GM21825 (cell line): ENCODE measurements around the gene SNX12.
"Not testable (repeated sequence)": the region's sequence is repeated elsewhere in the genome, so short reads cannot be mapped to it uniquely, and the experiment has no call there.

ENCODE experiments used
- ATAC-seq: cut with Tn5 transposase; IDR thresholded peaks from one replicate; pipeline ENCODE4 v1.9.1; 2021; ENCODE audit warnings: mild to moderate bottlenecking, moderate library complexity; ENCODE audit not compliant: unreplicated experiment

SNX12 gene

DNA sequence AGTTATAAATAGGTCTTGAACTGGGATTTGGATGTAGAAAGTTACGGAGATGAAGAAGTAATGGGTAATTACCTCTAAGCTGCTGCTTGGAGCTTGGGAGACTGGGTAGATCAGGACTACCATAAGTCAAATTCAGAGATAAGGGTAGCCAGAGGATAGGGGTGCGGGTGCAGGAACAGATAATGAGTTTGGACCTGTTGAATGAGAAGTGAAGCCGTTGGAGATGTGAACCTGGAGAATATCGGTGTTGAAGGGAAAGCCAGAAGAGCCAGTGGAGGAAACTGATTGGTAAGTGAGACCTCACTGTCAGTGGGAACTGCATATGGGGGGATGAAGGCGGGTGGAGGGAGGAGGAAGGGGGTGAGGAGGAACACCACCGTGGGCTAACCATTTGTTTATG, 26.9 kb upstream of the SNX12 start:
- ATAC-seq = no peak

DNA sequence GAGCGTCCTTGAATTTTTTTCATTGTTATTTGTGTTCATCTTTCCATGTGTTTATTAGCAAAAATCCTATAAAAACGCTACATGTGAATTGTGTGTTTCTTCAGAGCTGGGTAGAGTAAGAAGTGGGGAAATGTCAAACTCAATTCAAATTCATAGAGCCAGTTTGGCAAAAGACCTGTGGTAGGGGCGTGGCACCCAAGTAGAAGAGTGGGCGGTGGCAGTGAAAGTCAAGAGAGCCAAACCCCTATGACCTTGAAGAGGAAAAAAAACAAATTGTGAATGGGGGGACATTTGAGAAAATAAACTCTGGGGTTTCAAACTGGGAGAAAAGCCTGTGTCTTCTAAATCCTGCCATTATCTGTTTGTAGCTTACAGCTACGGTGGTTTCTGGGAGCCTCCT, 23.1 kb upstream of the SNX12 start:
- ATAC-seq = no peak

DNA sequence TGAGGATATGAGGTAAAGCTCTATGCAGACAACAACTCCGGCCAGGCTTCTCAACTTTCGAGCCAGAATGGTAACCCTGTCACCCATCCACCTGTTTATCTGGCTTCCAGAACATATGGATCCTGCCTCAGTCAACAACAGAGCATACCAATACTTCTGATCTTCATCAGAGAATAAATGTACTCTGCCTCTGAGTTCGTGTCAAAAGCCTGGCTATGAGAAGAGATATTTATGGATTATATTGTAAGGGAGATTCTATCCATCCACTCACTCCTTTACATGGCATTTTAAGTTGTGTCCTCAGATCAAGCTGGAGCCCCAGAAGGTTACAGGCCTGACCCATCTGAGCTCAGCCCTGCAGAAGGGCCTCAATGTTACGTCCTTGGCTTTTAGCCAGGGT, 17.8 kb upstream of the SNX12 start:
- ATAC-seq = no peak

DNA sequence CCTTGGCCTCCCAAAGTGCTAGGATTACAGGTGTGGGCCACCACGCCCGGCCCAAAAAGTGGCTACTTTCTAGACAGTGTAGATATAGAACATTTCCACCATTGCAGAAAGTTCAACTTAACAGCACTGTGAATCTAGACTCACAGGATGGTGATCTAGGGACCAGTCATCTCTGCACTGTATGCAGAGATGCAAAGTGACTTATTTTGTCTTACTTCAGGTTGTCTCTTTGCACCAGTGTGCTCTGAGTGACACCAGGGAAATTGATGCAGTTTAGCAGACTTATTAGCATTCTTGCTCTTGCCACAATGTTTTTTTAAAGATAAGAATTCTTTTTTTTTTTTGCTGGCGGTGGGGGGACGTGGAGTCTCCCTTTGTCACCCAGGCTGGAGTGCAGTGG, 14.7 kb upstream of the SNX12 start:
- ATAC-seq = no peak

DNA sequence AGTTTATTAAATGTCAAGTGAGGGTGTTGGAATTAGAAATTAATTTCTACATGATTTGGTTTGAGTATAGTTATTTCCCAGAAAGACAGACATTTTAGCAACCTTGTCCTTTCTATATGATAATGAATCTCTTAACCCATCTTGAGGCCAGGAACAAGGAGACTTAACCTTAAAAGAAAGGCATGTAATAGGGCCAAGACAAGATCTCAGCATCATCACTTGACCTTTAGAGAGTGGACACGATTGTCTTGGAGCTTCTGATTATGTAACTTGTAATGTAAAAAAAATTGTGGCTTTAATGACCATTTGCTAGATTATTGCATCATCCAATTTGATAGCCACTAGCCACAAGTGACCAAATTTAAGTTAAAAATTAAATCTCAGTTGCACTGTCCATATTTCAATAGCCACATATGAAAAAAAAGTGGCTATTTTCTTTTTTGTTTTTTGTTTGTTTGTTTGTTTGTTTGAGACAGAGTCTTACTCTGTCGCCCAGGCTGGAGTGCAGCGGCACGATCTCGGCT, 14.1 kb upstream of the SNX12 start:
- no peak for ATAC-seq

DNA sequence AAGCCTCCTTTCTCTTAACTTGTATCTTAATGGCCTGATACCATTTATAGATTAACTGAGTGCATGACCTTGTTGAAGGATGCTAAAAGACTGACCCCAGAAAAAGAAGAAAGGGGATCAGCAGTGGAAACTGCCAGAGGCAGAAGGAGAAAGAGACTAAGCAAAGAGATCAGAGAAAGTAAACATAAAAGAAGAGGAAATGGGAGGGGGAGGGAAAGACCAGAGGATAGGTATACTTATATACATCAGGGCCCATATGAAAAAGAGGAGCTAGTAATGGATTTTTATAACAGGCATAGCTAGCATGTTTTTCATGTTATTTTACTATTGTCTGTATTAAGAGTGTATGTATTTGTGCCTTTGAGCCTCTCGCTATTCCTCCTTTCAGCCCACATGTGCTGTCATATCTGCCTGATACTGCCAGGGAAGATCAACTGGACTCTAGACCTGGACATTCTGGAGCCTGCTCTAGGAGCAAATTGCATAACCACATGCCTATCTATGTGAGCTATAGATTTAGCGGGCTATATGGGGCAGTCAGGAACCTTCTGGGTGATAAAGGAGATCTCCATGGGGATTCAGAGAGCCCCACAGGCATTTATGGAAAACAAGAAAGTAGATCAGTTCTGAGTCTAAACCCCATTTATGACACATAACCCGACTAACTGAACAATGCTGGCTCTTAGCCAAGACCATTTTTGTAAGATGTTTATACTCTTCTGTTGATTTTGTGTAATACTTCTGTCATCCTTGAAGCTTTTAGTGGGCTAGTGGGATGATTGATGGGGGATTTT, 13.4 kb upstream of the SNX12 start:
- ATAC-seq = no peak

DNA sequence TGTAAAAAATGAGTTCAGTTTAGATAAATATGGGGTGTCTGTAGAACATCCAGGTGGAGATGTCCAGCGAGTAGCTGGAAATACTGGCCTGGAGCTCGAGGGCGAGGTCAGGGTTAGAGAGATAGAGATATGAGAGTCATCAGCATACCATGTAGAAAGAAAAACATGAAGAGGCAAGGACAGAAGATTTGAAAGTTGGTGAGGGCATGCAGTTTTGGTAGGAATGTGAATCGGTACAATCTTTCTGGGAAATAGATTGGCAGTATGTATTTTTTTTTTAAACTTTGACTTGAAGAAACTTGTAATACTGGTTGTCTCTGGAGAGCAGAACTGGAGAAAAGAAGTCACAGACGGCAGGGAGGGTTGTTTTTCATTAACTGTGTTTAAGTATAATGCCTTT, 2.4 kb upstream of the SNX12 start:
- ATAC-seq = no peak

DNA sequence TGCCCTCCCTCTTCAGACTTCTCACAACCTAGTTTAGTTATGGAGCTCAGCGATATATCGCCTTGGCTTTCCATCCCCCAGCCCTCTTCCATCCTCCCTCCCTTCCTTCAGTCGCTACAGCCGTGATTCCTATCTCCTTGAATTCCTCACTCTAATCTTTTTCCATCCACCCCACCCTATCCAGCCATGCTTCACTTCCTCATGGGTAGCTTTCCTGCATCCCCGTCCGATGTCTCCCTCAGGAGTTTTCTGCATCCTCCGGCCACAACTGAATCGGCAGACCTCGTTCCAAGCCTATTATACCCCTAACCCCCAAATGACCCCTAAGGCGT, 456 bp downstream of the SNX12 start:
- ATAC-seq = peak; percentile 9

DNA sequence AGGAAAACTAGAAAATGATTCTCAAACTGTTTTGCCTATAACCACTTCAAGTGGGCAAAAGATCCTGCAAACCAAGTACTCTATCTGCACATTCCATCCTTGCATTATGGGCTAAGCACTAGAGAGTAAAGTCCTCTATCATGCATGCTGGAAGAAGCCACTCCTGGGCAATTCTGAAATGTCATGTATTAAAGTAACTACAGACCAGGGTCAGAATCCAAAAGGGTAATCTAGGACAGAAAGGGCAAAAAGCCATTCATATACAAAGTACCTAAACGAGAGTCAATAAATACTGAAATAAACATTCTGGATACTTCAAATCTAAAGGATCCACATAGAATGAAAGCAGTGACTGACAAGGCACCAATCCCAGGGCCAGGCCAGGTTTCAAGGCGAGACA, 1.0 kb downstream of the SNX12 start:
- no peak for ATAC-seq

DNA sequence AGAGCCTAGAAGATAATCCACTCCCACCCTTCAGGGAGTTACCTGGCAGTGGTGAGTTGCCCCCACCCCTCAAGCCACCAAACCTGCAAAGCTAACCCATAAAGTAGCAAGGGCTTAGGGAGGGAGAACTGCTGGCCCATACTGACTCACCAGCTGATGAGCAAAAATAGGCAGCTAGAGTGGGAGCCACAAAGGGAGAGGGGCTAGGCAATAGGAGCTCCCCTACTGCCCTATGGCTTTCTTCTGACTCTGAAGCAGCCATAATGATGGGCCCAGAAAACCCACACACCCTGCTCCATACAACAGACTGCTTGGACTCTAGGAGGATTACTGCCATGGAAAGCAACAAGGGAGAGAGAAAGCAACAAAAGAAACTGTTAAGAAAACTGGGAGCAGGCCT, 8.0 kb downstream of the SNX12 start:
- no peak for ATAC-seq

DNA sequence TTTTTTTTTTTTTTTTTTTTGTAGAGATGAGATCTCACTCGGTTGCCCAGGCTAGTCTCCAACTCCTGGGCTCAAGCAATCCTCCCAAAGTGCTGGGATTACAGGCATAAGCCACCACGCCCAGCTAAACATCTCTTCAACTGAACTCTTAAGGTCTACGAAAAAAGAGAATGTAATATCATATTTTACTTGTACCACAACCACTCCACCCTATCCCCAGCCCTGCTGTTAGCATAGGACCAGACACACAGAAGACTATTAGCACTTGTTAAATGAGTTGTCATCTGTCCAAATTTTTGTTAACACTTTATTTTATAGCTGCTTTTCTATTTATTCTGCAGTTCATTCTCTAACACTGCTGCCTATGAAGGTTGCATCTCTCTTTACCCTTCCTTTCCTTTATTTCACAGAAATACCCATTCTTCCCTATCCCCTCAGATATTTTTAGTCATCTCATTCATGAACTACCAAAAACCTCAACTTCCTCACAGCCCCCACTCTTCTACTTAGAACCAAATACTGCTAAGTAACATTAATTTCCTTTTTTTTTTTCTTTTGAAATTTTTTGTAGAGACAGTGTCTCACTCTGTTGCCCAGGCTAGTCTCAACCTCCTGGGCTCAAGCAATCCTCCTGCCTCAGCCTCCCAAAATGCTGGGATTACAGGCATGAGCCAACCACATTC, 10.1 kb downstream of the SNX12 start:
- ATAC-seq = no peak

DNA sequence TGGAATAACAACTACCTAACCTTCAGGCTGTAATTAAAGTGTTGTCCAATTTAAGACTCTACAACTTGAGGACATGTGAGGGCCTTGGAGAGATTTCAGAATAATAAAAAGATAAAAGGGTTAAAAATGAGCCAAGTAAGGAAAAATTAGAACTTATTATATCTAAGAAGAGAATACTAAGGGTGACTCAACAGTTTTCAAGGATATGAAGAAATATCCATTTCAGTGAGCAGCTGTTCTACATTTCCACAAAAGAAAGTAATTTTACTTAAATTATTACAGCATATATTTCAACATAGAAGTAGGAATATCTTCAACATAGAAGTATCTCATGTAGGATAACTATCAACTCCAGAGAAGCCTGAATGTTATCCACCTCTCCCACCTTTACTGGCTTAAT, 11.3 kb downstream of the SNX12 start:
- ATAC-seq = no peak

DNA sequence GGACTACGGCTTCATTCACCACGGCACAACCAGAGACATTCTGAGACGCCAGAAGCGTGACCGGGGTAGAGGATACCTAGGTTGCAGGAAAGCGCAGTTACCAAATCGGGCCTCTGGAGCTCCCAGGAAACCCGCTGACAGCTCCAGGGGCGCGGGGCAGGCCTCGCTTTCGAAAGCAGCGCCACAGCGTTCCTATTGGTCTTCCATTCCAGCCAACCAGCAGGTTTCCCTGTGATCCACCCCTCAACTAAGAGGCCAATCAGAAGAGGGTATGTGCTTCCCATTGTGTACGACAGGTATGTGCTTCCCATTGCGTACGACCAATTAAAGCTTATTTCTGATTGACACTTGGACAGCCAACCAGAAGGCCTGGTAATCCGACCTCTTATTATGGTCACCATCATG, 14.9 kb downstream of the SNX12 start:
- ATAC-seq = peak; percentile 91

DNA sequence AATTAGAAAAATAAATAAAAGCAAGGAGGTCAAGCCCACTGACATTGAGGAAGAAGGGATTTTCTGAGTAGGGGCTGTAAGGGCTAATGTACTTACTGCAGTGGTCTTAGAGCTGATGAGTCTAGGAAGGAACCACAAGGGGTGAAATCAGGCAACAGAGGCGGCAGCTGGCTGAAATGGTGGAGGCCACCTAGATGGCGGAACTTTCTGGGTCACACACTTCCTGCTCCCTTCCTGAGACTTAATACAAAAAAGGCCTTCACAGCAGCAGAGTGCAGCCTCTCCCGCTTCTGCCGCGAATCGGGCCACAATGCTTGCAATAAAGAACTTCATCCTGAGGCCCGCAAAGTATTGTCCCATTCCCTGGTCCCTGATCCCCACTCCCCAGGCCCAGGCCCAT, 15.4 kb downstream of the SNX12 start:
- peak; percentile 14 for ATAC-seq

DNA sequence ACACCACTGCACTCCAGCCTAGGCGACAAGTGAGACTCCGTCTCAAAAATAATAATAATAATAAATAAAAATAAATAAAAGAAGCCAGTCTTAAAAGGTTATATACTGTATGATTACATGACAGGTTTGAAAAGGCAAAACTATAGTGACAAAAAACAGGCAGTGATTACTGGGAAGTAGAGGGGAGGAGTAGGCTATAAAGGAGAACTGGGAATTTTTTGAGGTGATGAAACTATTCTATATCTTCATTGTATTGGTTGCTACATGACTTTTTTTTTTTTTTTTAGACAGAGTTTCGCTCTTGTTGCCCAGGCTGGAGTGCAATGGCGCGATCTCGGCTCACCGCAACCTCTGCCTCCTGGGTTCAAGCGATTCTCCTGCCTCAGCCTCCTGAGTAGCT, 20.2 kb downstream of the SNX12 start:
- not testable (repeated sequence) for ATAC-seq

DNA sequence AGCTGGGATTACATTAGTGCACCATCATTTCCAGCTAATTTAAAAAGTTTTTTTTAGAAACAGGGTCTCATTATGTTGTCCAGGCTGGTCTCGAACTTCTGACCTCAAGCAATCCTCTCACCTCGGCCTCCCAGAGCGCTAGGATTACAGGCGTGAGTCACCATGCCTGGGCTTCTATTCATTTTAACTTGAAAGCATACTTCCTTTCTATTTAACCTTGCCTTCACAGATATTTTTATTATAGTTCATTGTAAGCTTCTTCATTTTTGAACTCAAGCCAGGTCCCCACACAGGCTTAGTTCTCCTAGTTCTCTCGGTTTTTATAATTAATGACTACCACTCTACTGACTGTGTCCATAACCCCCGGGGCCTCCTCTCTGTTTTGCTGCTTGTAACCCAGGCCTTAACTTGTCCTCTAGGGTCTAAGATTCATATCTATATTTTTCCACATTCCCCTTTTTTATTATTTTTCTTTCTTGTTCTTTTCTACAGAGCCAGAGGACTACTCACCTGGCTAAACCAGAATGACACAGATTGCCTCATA, 50.7 kb downstream of the SNX12 start:
- ATAC-seq = no peak
